Coronary artery (tissue), 2 donors: ENCODE data around the gene BAZ1B.
A peak's percentile ranks its signal among the peaks of the same experiment; 100 is the strongest.
"Not testable (repeated sequence)": the region's sequence is repeated elsewhere in the genome, so short reads cannot be mapped to it uniquely, and the experiment has no call there.

Source experiments
- DNase-seq: peaks from one replicate; pipeline ENCODE4 v3.0.0-alpha.2; 2017; ENCODE audit warnings: low spot score
- H3K27ac ChIP-seq, 2 donors: fragments of 200-600 bp; sonication (generic); one replicate each; pipeline ENCODE4 v1.5.1; 2016 to 2019
- H3K4me3 ChIP-seq: fragments of 200-600 bp; sonication (generic); 2 replicates; pipeline ENCODE4 v1.5.1; 2016; ENCODE audit warnings: mild to moderate bottlenecking, moderate library complexity
- TF ChIP-seq, protein P1 (sequence below): fragments of 200-600 bp; sonication (generic); IDR thresholded peaks from one replicate; pipeline ENCODE4 v1.5.1; 2019; ENCODE audit warnings: antibody characterized with exemption

BAZ1B gene

DNA sequence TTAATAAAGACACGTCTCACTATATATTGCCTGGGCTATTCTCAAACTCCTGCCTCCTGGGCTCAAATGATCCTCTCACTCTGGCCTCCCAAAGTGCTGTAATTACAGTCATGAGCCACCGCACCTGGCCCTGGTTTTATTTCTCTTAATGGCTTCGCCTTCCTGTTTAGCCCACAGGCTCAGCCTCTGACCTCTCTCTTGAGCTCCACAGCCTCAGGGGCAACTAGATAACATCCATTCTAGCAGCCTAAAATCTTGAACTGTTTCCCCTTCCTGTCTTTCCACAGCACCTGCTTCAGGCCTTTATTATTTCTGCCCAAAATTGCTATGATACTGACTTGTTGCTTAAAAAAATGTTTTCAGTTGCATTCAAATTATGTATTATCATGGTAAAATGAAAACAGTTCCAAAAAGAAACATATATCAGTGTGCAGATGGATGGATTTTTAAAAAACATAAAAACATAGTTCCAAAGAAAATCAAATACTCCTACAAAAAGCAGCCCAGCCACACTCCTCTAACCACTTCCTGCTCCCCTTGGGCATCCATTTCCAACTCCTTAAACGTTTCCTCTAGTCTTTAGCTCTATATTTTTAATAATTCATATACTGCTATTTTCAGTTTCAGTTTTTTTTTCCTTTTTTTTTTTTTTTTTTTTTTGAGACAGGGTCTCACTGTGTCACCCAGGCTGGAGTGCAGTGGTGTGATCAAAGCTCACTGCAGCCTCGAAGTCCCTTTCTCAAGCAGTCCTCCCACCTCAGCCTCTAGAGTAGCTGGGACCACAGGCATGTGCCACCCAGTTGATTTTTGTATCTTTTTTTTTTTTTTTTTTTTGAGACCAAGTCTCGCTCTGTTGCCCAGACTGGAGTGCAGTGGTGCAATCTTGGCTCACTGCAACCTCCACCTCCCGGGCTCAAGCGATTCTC, 5.1 kb upstream of the BAZ1B start:
- Histone ChIP-seq H3K4me3 (no peak overlapping the region), H3K27ac (no peak overlapping the region)
- DNase-seq = no peak
- TF ChIP-seq, protein P1, sequence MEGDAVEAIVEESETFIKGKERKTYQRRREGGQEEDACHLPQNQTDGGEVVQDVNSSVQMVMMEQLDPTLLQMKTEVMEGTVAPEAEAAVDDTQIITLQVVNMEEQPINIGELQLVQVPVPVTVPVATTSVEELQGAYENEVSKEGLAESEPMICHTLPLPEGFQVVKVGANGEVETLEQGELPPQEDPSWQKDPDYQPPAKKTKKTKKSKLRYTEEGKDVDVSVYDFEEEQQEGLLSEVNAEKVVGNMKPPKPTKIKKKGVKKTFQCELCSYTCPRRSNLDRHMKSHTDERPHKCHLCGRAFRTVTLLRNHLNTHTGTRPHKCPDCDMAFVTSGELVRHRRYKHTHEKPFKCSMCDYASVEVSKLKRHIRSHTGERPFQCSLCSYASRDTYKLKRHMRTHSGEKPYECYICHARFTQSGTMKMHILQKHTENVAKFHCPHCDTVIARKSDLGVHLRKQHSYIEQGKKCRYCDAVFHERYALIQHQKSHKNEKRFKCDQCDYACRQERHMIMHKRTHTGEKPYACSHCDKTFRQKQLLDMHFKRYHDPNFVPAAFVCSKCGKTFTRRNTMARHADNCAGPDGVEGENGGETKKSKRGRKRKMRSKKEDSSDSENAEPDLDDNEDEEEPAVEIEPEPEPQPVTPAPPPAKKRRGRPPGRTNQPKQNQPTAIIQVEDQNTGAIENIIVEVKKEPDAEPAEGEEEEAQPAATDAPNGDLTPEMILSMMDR = no peak

DNA sequence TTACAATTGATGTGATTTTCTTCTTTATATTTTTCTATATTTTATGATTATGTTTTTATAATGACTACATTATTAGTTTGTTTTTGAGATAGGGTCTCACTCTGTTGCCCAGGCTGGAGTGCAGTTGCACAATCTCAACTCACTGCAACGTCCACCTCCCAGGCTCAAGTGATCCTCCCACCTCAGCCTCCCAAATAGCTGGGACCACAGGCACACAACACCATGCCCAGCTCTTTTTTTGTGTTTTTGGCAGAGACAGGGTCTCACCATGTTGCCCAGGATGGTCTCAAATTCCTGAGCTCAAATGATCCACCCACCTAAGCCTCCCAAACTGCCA, 4.0 kb upstream of the BAZ1B start:
- not testable (repeated sequence) for DNase-seq, H3K4me3 ChIP-seq, H3K27ac ChIP-seq

DNA sequence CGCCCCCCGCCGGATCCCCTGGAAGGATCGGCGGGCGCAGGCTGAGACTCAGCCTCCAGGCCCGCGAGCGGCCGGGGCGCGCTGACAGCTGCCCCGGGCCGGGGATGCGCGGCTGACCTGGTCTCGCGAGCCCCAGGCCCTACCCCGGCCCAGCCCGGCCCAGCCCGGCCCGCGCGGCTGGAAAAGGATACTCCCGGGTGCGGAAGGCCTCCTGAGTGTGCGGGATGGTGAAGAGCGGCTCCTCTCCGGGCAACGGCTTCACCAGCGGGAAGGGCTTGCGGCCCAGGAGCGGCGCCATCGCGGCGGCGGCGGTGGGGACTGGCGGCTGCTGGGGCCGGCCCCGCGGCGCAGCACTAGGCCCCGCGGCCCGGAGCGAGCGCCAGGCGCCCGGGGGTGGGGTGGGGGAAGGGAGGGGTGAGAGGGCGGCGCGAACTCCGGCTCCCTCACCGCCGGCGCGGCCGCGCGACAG, 423 bp downstream of the BAZ1B start:
- Histone ChIP-seq H3K27ac (peak overlapping the region; percentile 84 to 96), H3K4me3 (peak overlapping the region; percentile 93)
- peak; percentile 80 for DNase-seq
- TF ChIP-seq, protein P1 = no peak

DNA sequence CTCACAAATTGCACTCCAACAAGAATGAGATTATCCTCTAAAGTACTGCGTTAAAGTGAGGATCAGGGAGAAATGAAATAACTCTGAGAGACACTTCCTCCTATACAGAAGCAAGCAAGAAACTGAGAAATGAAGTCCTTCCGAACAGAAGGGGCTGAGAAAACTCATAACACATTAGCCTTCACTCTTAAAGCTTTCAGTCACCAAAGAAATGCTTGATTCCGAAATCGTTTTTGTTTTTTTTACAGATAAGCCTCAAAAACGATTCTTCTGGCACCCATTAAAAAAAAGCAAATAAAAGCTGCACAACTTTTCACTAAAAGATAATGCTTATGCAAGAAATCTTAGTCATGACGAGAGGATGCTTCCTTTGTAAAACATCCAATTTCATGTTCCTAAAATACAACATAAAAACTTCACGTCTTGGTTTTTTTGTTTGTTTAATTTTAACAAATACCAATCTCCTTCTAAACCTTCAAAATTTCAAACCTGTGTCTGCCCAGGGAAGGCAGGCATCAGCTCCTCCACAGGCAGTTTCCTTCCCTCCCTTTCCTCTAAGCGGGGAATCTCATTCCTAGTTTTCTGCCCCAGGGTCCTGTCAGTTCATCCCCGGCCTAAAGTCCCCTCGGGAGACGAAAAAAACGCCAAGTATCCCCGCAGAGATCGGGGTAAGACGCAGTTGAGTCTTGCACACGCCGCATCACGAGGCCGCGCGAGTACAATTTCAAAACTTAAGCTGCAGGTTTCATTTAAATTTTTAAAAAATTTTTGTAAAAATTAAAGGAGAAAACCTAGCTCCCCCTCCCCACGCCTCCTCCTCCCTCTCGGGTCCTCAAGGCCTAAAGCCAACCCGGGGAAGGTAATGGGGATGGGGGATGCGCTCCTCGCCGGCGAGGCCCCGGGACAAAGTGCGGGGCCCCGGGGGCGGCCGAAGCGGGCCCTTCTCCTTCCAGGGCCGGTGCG, 1.1 kb downstream of the BAZ1B start:
- DNase-seq = no peak
- peak overlapping the region; percentile 84 to 96 for H3K27ac ChIP-seq
- H3K4me3 ChIP-seq = peak overlapping the region; percentile 93
- TF ChIP-seq, protein P1 = no peak

DNA sequence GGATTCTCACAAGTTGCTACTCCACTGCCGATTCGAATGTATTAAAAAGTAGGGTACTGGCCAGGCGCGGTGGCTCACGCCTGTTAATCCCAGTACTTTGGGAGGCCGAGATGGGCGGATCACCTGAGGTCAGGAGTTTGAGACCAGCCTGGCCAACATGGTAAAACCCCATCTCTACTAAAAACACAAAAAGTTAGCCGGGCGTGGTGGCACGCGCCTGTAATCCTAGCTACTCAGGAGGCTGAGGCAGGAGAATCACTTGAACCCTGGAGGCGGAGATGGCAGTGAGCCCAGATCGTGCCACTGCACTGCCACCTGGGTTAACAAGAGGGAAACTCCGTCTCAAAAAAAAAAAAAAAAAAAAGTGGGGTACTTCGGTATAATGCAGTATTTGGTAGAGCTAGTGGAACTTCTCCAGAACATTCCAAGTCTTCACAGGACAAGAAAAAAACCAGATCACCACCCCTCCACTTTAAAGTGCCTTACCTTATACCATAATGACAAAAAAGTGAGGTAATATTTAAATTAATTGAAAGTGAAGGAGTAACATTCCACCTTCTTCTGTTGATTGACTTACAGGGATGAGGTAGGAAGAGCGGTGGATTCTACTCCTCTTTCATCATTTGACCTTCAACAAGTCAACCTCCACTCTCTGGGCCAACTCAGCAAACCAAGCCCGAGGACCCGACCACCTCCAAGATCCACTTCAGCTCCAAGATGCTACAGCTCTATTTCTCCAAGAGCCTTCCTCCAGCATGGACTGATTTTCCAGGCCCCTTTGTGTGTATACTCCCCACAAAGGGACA, 2.0 kb downstream of the BAZ1B start:
- Histone ChIP-seq H3K27ac (peak overlapping the region; percentile 84 to 96), H3K4me3 (peak overlapping the region; percentile 93)
- DNase-seq = no peak
- TF ChIP-seq, protein P1 = no peak

DNA sequence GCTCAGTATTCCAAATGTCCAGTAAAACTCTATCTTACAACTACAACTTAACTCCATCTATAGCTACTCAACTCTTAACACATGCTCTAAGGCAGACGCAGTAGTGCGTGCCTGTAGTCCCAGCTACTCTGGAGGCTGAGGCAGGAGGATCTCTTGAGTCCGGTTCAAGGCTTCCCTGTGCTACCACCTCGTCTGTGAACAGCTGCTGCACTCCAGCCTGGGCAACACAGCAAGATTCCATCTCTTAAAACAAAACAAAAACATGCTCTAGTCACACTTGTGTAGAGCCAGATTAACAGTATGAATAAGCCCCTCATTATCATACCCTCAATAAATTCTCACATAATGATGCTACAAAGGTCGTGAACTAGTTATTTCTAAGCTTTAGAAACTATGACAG, 3.6 kb downstream of the BAZ1B start:
- TF ChIP-seq, protein P1 = no peak
- H3K4me3 ChIP-seq = peak overlapping the region; percentile 93
- no peak for DNase-seq
- H3K27ac ChIP-seq = no peak overlapping the region
